Testis (tissue), 2 donors: ENCODE data around the gene IL9.

ENCODE experiments used
- POLR2A ChIP-seq: fragments of 450-650 bp; IDR thresholded peaks from one replicate; pipeline ENCODE4 v1.6.1; 2017; ENCODE audit warnings: antibody characterized with exemption, mild to moderate bottlenecking, moderate library complexity
- TF ChIP-seq, protein P1 (sequence below), 3 experiments: fragments of 450-650 bp in 2 of 3; fragments of 200-600 bp in 1 of 3; sonication (generic) in 1 of 3; IDR thresholded peaks; one replicate each; pipeline ENCODE4 v1.5.1; 2016 to 2019; ENCODE audit warnings: antibody characterized with exemption in 3 of 3, mild to moderate bottlenecking in 2 of 3, moderate library complexity in 1 of 3

DNA sequence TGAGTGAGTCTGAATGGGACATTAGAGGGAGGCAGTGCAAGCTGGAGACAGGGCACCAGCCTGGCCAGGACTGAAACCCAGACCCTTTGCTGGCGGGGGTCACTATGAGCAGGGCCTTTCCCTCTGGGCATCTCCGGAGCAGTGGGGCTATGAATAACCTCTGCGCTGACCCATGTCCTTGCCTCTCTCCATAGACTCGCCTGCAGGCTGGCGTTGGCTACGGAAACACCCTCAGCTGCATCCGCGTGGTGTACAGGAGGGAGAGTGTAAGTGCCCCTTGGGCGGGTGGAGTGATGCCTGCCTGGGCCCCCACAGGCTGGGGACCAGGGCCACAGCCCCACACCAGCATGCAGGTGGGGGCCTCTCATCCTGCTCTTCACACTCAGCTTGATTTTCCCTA, 45.4 kb downstream of the IL9 start:
- TF ChIP-seq, protein P1, sequence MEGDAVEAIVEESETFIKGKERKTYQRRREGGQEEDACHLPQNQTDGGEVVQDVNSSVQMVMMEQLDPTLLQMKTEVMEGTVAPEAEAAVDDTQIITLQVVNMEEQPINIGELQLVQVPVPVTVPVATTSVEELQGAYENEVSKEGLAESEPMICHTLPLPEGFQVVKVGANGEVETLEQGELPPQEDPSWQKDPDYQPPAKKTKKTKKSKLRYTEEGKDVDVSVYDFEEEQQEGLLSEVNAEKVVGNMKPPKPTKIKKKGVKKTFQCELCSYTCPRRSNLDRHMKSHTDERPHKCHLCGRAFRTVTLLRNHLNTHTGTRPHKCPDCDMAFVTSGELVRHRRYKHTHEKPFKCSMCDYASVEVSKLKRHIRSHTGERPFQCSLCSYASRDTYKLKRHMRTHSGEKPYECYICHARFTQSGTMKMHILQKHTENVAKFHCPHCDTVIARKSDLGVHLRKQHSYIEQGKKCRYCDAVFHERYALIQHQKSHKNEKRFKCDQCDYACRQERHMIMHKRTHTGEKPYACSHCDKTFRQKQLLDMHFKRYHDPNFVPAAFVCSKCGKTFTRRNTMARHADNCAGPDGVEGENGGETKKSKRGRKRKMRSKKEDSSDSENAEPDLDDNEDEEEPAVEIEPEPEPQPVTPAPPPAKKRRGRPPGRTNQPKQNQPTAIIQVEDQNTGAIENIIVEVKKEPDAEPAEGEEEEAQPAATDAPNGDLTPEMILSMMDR (IDR thresholded peaks at IDR 0.05): no peak
- TF ChIP-seq POLR2A: no peak
